Thyroid gland (tissue), 4 donors: ENCODE measurements around the gene VASH1.

Experiments used
- CTCF ChIP-seq, 6 experiments: fragments of 200-600 bp in 3 of 6; fragments of 450-650 bp in 3 of 6; sonication (generic) in 3 of 6; IDR thresholded peaks; one replicate each; pipeline ENCODE4 v1.5.1; 2016 to 2019; ENCODE audit warnings: antibody characterized with exemption in 6 of 6, mild to moderate bottlenecking in 2 of 6, inconsistent platforms in 1 of 6, moderate library complexity in 1 of 6
- POLR2A ChIP-seq, 2 donors: fragments of 450-650 bp; IDR thresholded peaks; one replicate each; pipeline ENCODE4 v1.6.1; 2017; ENCODE audit warnings: antibody characterized with exemption in 2 of 2, mild to moderate bottlenecking in 2 of 2, moderate library complexity in 1 of 2

GRCh38 chr14:76777721-76778120 is 16.5 kb downstream of the VASH1 start:
- no peak for TF ChIP-seq CTCF (IDR thresholded peaks at IDR 0.05)
- TF ChIP-seq POLR2A (IDR thresholded peaks at IDR 0.05), result no peak
